Activated CD4-positive, CD25-positive, alpha-beta regulatory T cell treated with anti-CD3 and anti-CD28 coated beads, Interleukin-2, amount 50 U/mL, for 16 hours (primary cell): ENCODE measurements around the gene RIMS4.

Experiments
- DNase-seq: peaks from one replicate; pipeline ENCODE4 v3.0.0-alpha.2; 2020; ENCODE audit warnings: low read depth, low spot score

RIMS4 gene

DNA sequence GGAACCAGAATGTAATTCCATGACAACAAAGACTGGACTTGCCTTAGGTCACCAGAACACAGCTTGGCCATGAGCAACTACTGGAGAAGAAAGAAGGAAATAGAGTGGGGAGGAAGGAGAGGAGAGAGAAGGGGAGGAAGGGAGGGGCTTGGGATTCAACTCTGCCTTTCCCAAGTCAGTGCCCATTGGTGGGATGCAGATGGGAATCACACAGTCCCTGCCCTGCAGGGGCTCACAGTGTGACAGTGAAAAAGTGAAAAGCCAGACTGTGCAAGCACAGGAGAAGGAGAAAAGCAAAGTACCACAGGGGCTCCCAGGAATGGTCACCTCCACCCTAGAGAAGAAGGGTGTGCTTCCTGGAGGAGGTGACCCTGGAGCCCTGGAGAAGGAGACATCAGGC is 14.0 kb downstream of the RIMS4 start:
- DNase-seq, result no peak

DNA sequence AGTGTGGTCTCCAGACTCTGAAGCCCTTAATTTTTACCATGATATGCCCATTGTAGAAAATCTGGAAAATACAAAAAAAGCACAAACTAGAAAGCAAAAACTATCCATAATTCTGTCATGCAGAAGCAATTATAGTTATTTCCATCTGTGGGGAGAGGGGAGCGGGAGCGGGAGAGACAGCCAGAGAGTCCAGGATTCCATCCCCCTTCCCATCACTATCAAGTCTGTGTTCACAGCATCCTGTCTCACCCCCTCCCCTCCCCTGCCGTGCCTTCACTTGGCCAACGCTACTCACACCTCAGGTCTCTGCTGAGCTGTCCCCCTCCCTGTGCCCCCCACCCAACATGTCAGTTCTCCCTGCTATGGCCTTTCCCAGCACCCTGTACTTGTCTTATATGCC is 14.5 kb downstream of the RIMS4 start:
- no peak for DNase-seq

DNA sequence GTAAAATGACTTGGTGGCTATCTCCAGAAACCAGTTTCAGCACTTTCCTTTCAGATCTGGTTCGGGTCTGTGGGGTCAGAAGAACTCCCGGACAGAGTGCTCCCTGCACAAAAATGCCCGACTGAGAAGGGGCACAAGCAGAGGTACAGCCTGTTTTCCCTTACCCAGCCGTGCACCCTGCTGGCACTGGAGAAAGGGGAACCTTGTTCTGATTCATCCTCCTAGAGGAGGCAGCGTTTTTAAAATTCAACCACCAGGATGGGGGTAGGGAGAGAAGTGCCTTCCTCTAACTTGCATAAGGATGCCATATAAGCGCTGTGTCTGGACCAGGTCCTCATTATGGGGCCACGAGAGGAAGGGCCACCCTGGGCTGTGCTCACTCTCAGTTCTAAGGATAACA is 17.6 kb downstream of the RIMS4 start:
- no peak for DNase-seq

DNA sequence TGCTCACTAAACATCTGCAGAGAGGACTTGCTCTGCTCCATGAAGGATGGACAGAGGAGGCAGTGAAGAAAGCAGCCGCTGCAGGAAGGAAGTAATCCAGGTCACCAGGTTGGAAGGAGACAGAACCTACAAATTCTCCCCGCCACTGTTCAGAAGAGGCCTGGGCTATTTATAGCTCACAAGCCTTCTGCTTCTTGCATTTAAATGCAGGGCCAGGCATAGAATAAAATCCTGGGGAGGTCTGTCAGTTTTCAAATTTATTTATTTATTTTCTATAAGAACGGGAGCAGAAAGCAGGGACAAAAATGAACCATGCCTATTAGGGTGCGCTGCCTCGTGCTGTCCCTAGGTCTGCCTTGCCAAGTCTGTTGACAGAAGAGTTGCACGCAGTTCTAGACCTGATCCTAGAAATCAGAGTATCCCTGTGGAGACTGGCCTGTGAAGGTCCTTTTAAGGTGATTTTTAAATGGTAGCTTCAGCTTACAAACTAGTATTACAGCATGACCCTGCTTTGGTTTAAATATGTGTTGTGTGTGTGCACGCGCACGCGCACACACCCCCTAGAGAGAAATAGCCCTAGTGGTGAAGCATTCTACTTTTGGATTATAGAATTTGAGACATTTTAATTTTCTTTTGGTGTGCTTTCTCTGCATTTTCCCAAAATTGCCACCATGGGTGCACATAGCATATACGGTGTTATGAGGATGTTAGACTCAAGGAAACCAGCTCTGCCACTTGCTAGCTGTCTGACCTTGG is 19.5 kb downstream of the RIMS4 start:
- DNase-seq, result no peak

DNA sequence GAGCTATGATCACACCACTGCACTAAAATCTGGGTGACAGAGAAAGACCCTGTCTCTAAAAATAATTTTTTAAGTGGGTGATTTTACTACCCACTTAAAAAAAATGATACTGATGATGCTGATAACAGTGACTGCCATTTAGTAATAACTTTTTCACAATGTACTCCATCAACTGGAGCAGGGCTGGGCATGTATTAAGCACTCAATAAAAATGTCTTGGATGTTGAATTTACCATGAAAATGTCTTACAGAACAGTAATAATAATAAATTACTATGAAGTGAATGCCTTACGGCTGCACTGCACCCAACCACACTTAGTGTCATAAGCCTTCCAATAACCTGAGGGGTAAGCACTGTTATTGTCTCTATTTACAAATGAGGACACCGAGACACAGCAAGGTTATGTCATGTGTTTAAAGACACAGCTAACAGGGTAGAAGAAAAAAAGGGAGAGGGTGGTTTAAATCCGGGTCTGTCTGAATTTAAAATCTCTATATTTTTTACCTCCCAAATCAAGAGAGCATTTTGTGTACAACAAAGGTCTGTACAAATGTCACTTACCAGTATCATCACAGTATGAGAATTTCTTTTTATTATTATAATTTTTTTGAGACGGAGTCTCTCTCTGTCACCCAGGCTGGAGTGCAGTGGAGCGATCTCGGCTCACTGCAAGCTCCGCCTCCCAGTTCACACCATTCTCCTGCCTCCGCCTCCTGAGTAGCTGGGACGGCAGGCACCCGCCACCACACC is 21.5 kb downstream of the RIMS4 start:
- DNase-seq, result no peak

DNA sequence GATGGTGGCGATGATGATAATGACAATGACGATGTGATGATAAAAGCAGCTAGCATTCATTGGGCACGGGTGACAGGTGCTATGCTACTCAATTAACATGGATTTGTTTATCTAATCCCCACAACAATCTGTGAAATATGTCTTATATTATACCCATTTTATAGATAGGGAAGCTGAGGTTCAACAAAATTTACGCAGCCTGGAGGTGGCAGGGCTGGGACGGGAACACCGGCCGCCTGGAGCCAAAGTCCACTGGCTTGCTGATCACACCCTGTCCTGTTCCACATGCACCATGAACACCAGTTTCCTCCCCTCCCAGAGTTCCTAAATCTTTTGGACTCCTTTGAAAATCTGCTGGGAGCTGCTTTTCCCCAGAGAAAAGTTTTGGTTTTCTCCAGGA is 23.0 kb downstream of the RIMS4 start:
- DNase-seq, result no peak

DNA sequence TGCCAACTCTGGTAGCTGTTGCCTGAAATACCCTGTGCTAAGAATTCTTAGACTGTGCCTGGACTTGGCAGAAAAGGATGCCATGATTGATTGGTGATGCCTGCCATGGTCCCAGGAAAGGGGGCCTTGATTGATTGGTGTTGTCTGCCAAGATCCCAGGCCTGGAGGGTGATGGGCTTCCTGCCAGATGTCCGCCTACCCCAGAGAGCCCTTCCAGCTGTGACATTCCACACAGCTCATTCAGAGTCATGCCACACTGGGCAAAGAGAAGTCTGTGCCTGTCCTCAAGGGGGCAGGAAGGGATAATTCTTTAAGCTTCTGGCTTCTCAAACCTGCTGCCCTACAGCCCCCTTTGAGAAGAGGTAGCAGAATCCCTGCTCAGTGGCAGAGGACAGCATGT is 24.6 kb downstream of the RIMS4 start:
- no peak for DNase-seq

DNA sequence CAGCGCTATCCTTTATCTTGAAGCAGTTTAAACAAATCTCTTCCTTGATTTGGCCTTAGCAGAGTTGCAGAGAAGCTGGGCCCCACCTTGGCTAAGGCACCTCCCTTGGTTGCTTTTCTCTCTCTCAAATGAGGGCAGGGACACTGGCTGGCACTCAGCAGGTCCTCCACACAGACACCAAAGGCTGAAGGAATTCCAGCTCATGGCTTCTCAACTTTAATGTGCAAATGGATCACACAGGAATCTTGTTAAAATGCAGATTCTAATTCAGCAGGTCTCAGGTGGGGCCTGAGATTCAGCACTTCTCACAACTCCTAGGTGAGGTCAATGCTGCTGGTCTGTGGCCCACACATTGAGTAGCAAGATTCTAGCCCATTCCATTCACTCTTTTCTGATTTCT is 25.7 kb downstream of the RIMS4 start:
- no peak for DNase-seq

DNA sequence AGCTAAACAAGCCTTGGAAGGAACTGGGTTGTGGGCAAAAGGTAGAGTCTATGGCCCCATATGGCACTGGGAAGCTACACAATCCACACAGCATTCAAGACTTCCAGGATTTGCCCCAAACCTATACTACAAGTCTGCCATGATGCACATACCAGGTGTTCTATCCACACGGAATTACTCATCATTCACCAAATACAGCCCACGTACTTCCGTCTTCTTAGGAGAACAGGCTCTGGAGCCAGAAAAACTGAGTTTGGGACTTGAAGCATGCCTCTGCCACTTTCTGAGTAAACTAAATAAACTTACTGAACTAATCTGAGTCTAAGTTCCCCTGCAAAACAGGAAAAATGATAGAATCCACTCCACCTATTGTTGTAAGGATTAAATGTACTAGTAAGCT is 28.6 kb downstream of the RIMS4 start:
- DNase-seq, result no peak

DNA sequence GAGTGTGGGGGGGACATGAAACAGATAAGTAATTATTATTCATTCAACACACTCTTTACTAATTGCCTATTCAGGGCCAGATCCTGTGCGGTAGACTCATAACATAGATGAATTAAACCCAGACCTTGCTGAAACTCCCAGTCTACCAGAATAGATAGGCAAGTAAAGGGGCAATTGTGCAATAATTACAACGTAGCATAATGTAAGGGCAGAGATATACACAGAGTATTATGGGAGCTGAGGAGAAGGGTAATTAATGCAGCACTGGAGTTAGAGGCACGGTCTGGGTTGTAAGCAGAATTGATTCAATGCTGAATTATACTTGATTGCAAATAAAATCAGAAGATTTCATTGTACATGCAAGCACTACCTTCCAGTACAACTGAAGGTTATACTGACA is 29.2 kb downstream of the RIMS4 start:
- no peak for DNase-seq

DNA sequence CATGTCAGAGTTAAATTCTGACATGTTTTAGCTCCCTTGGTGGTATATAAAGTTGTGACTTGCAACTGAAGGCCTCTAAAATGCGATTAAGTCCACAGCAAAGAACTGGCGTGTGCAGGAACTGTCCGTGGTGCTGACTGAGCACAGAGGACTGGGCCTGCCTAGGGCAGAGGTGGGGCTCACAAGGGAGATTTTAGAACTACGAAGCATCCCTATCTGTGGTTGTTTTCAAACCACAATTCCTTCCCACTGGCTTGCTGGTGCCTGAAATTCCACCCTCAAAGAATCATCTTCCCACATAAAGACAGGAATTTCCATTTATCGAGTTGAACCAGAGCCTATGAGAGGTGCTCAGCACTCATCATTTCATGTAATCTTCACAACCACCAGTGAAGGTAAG is 30.1 kb downstream of the RIMS4 start:
- no peak for DNase-seq

DNA sequence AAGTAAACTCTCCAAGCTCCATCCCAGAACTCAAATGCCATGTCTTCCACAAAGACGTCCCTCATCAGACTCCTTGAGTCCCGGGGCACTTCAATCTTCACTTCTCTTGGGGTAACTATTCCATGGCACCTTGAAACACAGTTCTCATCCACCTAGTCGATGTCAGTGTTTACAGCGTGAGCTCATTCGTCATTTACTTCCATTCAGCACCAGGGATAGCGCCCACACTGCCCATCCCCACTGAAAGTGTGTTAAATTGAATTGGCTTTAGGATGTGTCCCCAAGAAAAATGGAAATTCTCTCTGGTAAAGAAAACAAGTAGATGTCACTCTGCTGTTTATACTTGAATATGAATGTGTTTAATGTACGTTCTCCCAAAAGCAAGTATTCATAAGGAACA is 33.4 kb downstream of the RIMS4 start:
- no peak for DNase-seq

DNA sequence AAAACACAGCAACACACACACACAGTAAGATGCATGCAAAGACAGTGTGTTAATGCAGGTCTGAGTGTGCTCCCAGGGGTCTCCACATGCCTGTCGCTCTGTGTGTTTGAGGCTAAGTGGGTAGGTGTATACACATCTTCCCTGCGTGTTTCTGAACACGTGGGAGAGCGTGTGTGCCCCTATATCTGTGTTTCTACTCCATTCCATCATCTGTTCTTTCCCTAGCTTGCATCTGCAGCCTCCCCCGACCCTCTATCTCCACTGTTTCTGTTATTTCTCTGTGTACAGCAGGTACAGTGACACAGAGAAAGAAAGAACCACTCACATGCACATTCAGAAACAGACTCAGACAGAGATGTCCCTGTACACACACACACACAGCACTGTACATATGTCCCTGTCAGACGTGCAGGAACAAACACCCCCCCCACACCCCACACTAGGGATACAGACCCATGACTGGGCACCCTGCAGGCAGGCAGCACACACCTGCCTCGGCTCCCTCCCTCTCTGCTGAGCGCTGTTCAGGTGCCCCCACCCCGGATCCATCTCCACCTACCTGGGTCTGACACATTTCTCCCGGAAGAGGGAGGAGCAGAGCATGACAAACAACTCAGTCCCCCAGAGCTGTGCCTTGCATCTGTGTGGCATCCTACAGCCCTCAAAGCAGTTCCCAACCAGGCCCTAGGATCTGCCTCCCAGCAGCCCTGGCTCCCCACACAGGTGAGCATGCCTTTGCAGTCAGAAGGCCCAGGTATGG is 37.1 kb downstream of the RIMS4 start:
- no peak for DNase-seq

DNA sequence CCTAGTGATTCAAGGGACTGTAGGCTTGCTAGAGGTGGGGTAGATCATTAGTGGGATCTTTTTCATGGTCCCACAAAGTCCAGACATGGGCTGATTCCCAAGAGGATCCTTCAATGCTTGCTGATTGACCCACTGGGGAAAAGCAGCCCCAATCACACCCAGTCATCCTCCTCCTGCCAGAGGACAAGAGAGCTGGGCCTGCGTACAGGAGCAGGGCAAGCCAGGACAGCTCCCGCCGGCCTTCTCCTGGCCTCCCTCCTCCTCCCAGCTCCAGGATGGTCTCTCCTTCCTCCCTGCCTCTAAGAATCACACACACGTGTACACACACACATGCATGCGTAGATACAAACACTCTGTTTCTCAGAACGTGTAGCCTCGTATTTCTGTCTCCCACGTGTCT is 37.7 kb downstream of the RIMS4 start:
- DNase-seq, result no peak

DNA sequence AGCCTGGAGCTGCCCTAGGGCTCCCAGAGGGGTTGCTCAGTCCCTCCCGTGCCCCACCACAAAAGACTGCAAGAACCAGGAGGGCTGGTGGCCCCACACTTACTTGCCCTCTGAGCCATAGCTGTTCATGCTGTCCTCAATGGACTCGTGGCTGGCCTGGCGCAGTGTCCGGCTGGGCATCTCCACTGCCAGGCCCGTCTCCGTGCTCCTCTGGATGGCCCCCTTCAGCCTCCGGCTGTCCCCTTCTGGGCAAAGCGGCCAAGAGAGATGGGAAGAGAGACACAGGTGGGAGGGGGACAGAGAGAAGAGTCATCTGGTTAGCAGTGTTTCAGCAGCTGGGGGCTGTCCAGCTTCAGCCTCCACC is 39.2 kb downstream of the RIMS4 start:
- no peak for DNase-seq

DNA sequence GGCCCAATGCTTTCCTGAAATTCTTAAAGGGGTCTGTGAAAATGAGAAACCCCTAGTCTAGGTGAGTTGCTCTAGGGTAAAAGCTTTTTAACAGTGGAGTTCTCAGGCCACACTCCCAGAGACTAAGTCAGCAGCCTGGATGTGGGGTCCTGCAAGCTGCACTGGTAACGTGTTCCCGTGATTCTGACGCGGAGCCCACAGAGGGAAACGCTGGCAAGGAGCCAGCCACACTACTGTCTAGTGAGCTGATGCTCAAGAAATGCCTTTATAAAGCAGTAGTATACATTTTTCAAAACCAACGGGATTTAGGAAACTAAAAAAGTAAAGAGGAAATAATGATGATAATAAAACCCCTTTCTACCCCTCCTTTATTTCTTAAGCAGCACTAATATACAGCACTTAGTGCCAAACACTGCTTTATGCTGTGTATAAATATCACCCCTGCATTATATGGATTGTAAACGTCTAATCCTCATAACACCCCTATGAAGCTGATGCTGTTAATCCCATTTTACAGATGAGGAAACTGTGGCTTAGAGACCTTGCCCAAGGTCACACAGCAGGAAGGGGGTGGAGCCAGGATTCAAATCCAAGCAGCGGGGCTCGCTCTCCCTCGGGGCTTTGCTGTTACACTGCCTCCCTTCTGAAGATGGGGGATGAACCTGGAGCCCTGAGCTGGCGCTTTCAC is 39.7 kb downstream of the RIMS4 start:
- DNase-seq, result no peak

DNA sequence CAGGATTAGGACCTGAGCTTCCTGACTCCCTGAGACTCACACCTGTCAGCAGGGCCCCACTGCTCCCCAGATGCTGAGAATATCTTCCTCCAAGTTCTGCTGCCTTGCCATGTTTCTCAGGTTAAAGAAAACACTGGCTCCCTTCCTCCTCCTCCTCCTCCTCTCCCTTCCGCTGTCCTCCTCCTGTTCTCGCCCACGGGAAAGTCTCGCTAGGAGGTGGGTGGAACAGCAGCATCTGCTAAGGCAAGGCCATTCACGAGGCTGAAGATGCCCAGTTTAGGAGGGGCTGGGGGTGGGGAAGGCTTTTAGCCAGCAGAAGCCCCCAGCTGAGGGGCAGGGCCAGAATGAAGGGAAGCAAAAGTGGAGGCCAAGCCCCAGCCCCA is 40.9 kb downstream of the RIMS4 start:
- no peak for DNase-seq

DNA sequence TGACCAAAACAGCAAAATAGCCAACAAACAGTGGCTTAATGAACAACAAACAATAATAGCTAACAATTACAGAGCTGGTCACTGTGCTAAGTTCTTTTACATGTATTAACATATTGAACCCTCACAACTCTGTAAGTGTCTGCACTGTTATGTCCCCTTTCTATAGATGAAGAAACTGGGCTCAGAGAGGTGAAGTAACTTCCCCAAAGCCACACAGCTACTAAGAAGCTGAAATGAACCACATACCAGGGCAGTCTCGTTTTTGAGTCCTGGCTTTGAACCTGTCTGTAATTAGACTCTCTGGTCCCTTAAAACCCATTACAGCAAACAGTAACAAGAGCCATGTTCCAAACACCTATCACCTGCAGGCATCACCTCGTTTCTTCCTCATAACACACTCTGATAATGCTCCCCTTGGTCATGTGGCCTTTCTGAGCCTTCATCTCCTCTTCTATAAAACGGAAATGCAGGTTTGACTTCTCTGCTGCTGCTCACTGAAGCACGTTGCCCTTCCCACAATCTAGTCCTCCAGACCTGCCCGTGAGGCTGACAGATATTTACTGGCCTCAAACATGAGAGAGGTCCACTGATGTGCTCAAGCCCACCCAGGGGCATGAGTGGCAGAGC is 41.4 kb downstream of the RIMS4 start:
- DNase-seq, result no peak

DNA sequence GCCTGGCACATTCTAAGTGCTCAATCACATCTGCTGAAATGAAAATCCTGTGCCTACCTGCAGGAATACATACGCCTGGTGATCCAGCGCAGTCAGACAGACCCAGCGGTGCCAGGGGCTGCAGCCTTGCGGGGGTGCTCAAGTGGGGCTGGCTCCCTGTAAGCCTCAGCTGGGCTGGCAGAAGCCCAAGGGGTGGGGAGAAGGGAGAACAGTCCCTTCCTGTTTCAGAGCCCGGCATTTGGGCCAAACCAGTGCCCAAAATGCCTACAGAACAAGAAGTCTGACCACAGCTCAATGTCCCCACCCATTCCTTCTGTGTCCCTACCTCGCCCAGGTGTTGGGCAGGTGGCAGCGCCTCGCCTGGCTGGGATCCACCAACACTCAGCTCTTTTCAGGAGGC is 42.1 kb downstream of the RIMS4 start:
- no peak for DNase-seq

DNA sequence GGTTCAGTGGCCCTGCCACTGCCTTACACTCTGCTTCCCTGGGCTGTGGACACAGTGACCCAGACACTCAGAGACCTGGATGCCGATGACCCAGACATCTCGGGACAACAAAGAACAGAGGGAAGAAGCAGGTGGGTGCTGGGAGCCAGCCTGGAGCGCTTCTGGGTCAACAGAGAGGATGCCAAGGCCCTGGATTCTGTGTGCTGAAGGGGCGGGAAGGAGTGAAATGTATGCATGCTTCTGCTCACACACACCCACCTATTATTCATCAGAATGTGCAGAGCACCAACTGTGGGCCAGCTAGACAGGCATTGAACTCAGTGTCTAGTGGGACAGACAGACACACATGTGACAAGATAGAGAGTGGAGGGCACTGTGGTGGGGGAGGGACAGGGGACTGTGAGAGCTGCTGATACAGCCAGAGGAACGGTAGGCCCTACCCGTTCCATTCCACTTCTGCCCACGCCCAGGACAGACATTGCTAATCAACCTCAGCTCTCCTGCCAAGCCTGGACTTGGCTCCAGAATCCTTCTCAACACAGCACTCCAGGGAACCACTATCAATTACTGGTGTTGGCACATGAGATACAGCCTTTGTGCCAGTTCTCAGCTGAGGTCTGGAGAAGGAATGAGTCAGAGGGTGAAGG is 44.5 kb downstream of the RIMS4 start:
- no peak for DNase-seq

DNA sequence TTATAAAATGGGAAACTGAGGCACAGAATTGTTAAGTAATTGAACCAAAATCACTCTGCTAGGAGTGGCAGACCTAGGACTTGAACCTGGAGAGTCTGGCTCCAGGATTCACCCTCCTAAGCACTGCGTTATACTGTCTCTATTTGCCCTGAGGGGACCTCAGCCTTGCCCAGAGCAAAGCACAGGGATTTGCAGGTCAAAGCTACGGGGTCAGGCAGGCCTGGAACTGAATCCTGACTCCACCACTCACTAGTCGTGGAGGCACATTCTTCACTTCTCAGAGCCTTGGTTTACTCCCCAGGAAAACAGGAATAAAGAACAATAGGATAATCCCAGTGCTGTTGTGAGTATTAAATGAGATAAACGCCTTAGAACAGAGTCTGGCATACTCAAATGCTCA is 45.3 kb downstream of the RIMS4 start:
- no peak for DNase-seq
